Activated T-cell treated with anti-CD3 and anti-CD28 coated beads for 1 hour (primary cell): ENCODE data around the gene KDM4F.

Experiments used
- DNase-seq: peaks from one replicate; pipeline ENCODE4 v3.0.0-alpha.2; 2020; ENCODE audit warnings: low read depth

KDM4F gene

GRCh38 chr11:95091663-95092180, 42.5 kb downstream of the KDM4F start:
- no peak for DNase-seq

GRCh38 chr11:95092549-95093324, 43.5 kb downstream of the KDM4F start:
- DNase-seq, result no peak

GRCh38 chr11:95093548-95093947, 44.3 kb downstream of the KDM4F start:
- DNase-seq, result no peak

- DNase-seq, result no peak
Measured at GRCh38 chr11:95095858-95096587, 46.8 kb downstream of the KDM4F start.

GRCh38 chr11:95097209-95097608, 48.0 kb downstream of the KDM4F start:
- no peak for DNase-seq

- DNase-seq, result no peak
Measured at GRCh38 chr11:95098826-95099225, 49.6 kb downstream of the KDM4F start.

GRCh38 chr11:95100191-95100648, 51.0 kb downstream of the KDM4F start:
- DNase-seq, result no peak
